GM12878 (cell line): ENCODE results near the gene MGMT. TPM values are rescaled to one million over a fixed set of nuclear protein-coding genes. Genes with fewer than 3 reads are reported as not detected.
A peak's percentile ranks its signal among the peaks of the same experiment; 100 is the strongest.

Experiments used
- ATAC-seq: fragments of 200-7000 bp; cut with Tn5 transposase; 3 replicates; pipeline ENCODE4 v1.9.1; 2020; ENCODE audit warnings: mild to moderate bottlenecking, moderate library complexity
- BruUV-seq: library from RNA; stranded (reverse); fragments of 400-500 nt; replicated peaks from 2 replicates; lab custom pipeline; 2021; lab: Mats Ljungman, UMichigan
- CTCF ChIA-PET: fragments of 300-600 bp; sonication (Branson Sonifier 250); formaldehyde crosslinking; extraction: SDS; loops from one replicate; lab custom pipeline; 2021; ENCODE audit warnings: inconsistent platforms; lab: Yijun Ruan, JAX
- POLR2A ChIA-PET: fragments of 350-600 bp; formaldehyde crosslinking; extraction: SDS; loops from one replicate; lab custom pipeline; 2021; ENCODE audit warnings: inconsistent platforms; lab: Charles Lee
- RAD21 ChIA-PET: fragments of 300-600 bp; sonication (Branson Sonifier 250); formaldehyde crosslinking; loops from one replicate; lab custom pipeline; 2023; ENCODE audit warnings: antibody characterized with exemption; ENCODE audit not compliant: unreplicated experiment; lab: Charles Lee
- SMC1A ChIA-PET: fragments of 300-600 bp; sonication (Branson Sonifier 250); formaldehyde crosslinking; loops from one replicate; lab custom pipeline; 2023; ENCODE audit not compliant: unreplicated experiment, uncharacterized antibody; lab: Charles Lee
- DNase-seq: peaks from one replicate; pipeline ENCODE4 v3.0.0-alpha.2; 2011; ENCODE audit warnings: low read depth, low spot score
- FAIRE-seq: peaks from 3 replicates; lab custom pipeline; 2011; peaks lifted over from hg19 to GRCh38; lab: Jason Lieb, UNC
- H2AFZ ChIP-seq: 2 replicates; pipeline ENCODE4 v1.6.0; 2011; ENCODE audit warnings: low read depth, low read length, control low read depth; ENCODE audit not compliant: control insufficient read depth
- H3K27ac ChIP-seq: 2 replicates; pipeline ENCODE4 v1.5.1; 2011; ENCODE audit warnings: control low read depth; ENCODE audit not compliant: control insufficient read depth, insufficient read depth
- H3K27me3 ChIP-seq, 2 experiments: replicated peaks in 1 of 2; 2 replicates each; pipeline versions ENCODE4 v1.6.0 to v1.6.1; 2011; ENCODE audit warnings: low read length in 1 of 2; ENCODE audit not compliant: control insufficient read depth in 2 of 2, insufficient read depth in 2 of 2
- H3K36me3 ChIP-seq, 2 experiments: 2 replicates each; pipeline ENCODE4 v1.5.1; 2011; ENCODE audit warnings: low read length in 1 of 2; ENCODE audit not compliant: control insufficient read depth in 2 of 2, insufficient read depth in 2 of 2
- H3K4me1 ChIP-seq: 2 replicates; pipeline ENCODE4 v1.6.1; 2011; ENCODE audit warnings: mild to moderate bottlenecking, low read length, moderate library complexity, mixed read lengths; ENCODE audit not compliant: control insufficient read depth, insufficient read depth
- H3K4me2 ChIP-seq: 2 replicates; pipeline ENCODE4 v1.6.0; 2011; ENCODE audit warnings: control low read depth; ENCODE audit not compliant: control insufficient read depth, insufficient read depth
- H3K4me3 ChIP-seq: fragments of 200-600 bp; sonication (generic); 2 replicates; pipeline ENCODE4 v1.5.1; 2016
- H3K79me2 ChIP-seq: 2 replicates; pipeline ENCODE4 v1.6.0; 2011; ENCODE audit warnings: low read length; ENCODE audit not compliant: control insufficient read depth, insufficient read depth
- H3K9ac ChIP-seq: 2 replicates; pipeline ENCODE4 v1.8.0; 2011; ENCODE audit warnings: low read length, control low read depth, mixed read lengths; ENCODE audit not compliant: control insufficient read depth, insufficient read depth
- H3K9me3 ChIP-seq: replicated peaks from 3 replicates; pipeline ENCODE4 v1.5.1; 2011; ENCODE audit warnings: mild to moderate bottlenecking, low read length; ENCODE audit not compliant: control insufficient read depth, insufficient read depth
- H4K20me1 ChIP-seq: 2 replicates; pipeline ENCODE4 v1.6.0; 2011; ENCODE audit not compliant: control insufficient read depth, insufficient read depth
- ATF7 ChIP-seq: fragments of 450-650 bp; IDR thresholded peaks from 2 replicates; pipeline ENCODE4 v1.6.1; 2016; ENCODE audit warnings: low read depth, mild to moderate bottlenecking
- RBBP5 ChIP-seq: fragments of 200-600 bp; sonication (generic); conservative IDR thresholded peaks from 2 replicates; pipeline ENCODE4 v1.6.1; 2016
- SIN3A ChIP-seq: IDR thresholded peaks from 2 replicates; pipeline ENCODE4 v1.6.1; 2012; ENCODE audit warnings: low read depth, low read length, improper control_type of control experiment
- SMAD1 ChIP-seq: fragments of 450-650 bp; IDR thresholded peaks from 2 replicates; pipeline ENCODE4 v1.6.1; 2018; ENCODE audit warnings: mild to moderate bottlenecking, low read depth; ENCODE audit not compliant: partially characterized antibody
- ZZZ3 ChIP-seq: IDR thresholded peaks from 2 replicates; pipeline ENCODE4 v1.6.1; 2011; ENCODE audit warnings: low read depth; ENCODE audit not compliant: control insufficient read depth, insufficient read length
- WGBS: methylation state at CpG from one replicate; pipeline ENCODE4 v1.1.6; 2016; ENCODE audit warnings: low lambda C conversion rate; ENCODE audit not compliant: insufficient replicate concordance, insufficient coverage; ENCODE audit errors: missing lambda C conversion rate; 5-methylcytosine and 5-hydroxymethylcytosine counted together
- in situ Hi-C: fragments of 300-500 bp; cut with MboI; formaldehyde crosslinking; loops from 9 replicates; pipeline ENCODE4 v1.14.3; 2018; ENCODE audit warnings: mixed read lengths
- intact Hi-C: fragments of 100-400 bp; cut with micrococcal nuclease; formaldehyde crosslinking; loops from one replicate; pipeline ENCODE4 v1.14.2; 2022; ENCODE audit not compliant: unreplicated experiment
- polyA plus RNA-seq, 11 experiments: library from polyadenylated mRNA; depleted of rRNA in 4 of 11; unstranded in 6 of 11; stranded (reverse) in 5 of 11; fragments of >200 nt; fragmentation: Nextera tagmentation in 4 of 11; fragmentation: Illumina TruSeq in 1 of 11; extraction: Ambion mirVana in 4 of 11; extraction: Trizol in 1 of 11; gene quantifications; 1 replicate in 1 of 11; 2 replicates in 10 of 11; pipeline versions ENCODE4 v1.2.1 to v1.2.3, GENCODE V29; 2011 to 2016; ENCODE audit warnings: inconsistent platforms in 2 of 11, missing spikeins in 2 of 11, low read depth in 1 of 11
- total RNA-seq, 4 experiments: library from RNA; depleted of rRNA in 3 of 4; stranded (reverse); fragments of >200 nt in 3 of 4; fragmentation: Illumina TruSeq in 1 of 4; extraction: Trizol in 1 of 4; gene quantifications; 2 replicates each; pipeline versions ENCODE4 v1.2.1 to v1.2.3, GENCODE V29; 2013 to 2021
- TF ChIP-seq, protein P1 (sequence below): IDR thresholded peaks from 2 replicates; pipeline ENCODE4 v1.6.1; 2011; ENCODE audit warnings: borderline replicate concordance, low read depth, mild to moderate bottlenecking, moderate library complexity, mixed read lengths, low read length; ENCODE audit not compliant: insufficient read depth; ENCODE audit errors: extremely low read length

The MGMT gene
- total and polyA plus RNA-seq, 10 of the 15 experiments (the other 5 are each of a cell fraction or from before 2014, with no cell fraction given): 0.16 to 24.2 (median 13.3) TPM

- Histone ChIP-seq H3K27ac (no peak overlapping the region), H2AFZ (no peak overlapping the region), H3K9ac (no peak overlapping the region), H3K79me2 (no peaks in the 10 kb centered on the region), H3K27me3 (no peaks in the 10 kb centered on the region), H3K4me2 (no peak overlapping the region), H3K36me3 (no peaks in the 10 kb centered on the region), H3K9me3 (no peaks in the 10 kb centered on the region), H4K20me1 (no peaks in the 10 kb centered on the region), H3K4me1 (no peaks in the 10 kb centered on the region), H3K4me3 (no peak overlapping the region)
- ChIA-PET SMC1A (no interaction called here), CTCF (no interaction called here), POLR2A (no interaction called here), RAD21 (no interaction called here)
- FAIRE-seq (no peak), DNase-seq (no peak), ATAC-seq (no peak)
- WGBS: 31% methylated on average over 6 of the region's 6 CpGs
- intact Hi-C loops (no loop called here), in situ Hi-C loops (no loop called here)
- TF ChIP-seq, protein P1, sequence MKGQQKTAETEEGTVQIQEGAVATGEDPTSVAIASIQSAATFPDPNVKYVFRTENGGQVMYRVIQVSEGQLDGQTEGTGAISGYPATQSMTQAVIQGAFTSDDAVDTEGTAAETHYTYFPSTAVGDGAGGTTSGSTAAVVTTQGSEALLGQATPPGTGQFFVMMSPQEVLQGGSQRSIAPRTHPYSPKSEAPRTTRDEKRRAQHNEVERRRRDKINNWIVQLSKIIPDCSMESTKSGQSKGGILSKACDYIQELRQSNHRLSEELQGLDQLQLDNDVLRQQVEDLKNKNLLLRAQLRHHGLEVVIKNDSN: peak; percentile 22
- no peak for TF ChIP-seq SIN3A
- no TSS peak for BruUV-seq
Measured at GRCh38 chr10:129784291-129784690, 317.2 kb downstream of the MGMT start.

- Histone ChIP-seq H3K9me3 (no peaks in the 10 kb centered on the region), H3K79me2 (no peaks in the 10 kb centered on the region), H3K9ac (no peak overlapping the region), H3K4me3 (no peak overlapping the region), H3K36me3 (no peaks in the 10 kb centered on the region), H4K20me1 (no peaks in the 10 kb centered on the region), H2AFZ (no peak overlapping the region), H3K4me1 (no peaks in the 10 kb centered on the region), H3K4me2 (no peak overlapping the region), H3K27me3 (no peaks in the 10 kb centered on the region), H3K27ac (no peak overlapping the region)
- CTCF ChIA-PET: no interaction called here
- WGBS: 66% methylated on average over 13 of the region's 13 CpGs
- BruUV-seq: no TSS peak
- SMC1A ChIA-PET: no interaction called here
- FAIRE-seq (no peak), ATAC-seq (no peak), DNase-seq (no peak)
- TF ChIP-seq ATF7 (no peak), ZZZ3 (no peak), RBBP5 (no peak), SMAD1 (no peak)
- POLR2A ChIA-PET: no interaction called here
- in situ Hi-C loops (no loop called here), intact Hi-C loops (no loop called here)
- RAD21 ChIA-PET: no interaction called here
Measured at GRCh38 chr10:129784891-129785290, 317.9 kb downstream of the MGMT start.
